WI38 (cell line): ENCODE data around the gene TTC39A.
"Not testable (repeated sequence)": the region's sequence is repeated elsewhere in the genome, so short reads cannot be mapped to it uniquely, and the experiment has no call there.

Source experiments
- H3K4me3 ChIP-seq: 2 replicates; pipeline ENCODE4 v1.5.1; 2011; ENCODE audit warnings: low read depth, mild to moderate bottlenecking, control low read depth, low read length
- TF ChIP-seq, protein P1 (sequence below): IDR thresholded peaks from 2 replicates; pipeline ENCODE4 v1.5.1; 2012; ENCODE audit warnings: low read depth, mild to moderate bottlenecking, control low read depth, low read length

Gene TTC39A

DNA sequence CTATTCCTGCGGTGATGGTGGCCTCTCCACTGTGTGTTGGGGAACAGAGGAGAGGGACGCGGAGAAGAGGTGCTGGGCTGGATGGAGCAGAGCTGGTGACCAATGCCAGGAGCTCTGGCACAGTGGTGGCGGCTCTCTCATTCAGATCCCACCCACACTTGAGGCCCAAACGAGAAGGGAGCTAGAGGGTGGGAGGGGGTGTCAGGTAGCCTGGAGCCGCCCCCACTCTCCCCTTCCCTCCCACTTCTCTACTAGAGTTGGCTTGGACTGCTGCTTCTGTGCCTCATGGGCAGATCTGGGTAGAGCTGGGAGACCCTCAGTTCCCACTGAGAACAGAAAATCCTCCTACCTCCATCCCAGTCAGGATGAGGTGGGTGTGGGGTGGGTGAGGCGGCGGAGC, 3.5 kb downstream of the TTC39A start:
- no peak overlapping the region for H3K4me3 ChIP-seq
- TF ChIP-seq, protein P1, sequence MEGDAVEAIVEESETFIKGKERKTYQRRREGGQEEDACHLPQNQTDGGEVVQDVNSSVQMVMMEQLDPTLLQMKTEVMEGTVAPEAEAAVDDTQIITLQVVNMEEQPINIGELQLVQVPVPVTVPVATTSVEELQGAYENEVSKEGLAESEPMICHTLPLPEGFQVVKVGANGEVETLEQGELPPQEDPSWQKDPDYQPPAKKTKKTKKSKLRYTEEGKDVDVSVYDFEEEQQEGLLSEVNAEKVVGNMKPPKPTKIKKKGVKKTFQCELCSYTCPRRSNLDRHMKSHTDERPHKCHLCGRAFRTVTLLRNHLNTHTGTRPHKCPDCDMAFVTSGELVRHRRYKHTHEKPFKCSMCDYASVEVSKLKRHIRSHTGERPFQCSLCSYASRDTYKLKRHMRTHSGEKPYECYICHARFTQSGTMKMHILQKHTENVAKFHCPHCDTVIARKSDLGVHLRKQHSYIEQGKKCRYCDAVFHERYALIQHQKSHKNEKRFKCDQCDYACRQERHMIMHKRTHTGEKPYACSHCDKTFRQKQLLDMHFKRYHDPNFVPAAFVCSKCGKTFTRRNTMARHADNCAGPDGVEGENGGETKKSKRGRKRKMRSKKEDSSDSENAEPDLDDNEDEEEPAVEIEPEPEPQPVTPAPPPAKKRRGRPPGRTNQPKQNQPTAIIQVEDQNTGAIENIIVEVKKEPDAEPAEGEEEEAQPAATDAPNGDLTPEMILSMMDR = no peak

DNA sequence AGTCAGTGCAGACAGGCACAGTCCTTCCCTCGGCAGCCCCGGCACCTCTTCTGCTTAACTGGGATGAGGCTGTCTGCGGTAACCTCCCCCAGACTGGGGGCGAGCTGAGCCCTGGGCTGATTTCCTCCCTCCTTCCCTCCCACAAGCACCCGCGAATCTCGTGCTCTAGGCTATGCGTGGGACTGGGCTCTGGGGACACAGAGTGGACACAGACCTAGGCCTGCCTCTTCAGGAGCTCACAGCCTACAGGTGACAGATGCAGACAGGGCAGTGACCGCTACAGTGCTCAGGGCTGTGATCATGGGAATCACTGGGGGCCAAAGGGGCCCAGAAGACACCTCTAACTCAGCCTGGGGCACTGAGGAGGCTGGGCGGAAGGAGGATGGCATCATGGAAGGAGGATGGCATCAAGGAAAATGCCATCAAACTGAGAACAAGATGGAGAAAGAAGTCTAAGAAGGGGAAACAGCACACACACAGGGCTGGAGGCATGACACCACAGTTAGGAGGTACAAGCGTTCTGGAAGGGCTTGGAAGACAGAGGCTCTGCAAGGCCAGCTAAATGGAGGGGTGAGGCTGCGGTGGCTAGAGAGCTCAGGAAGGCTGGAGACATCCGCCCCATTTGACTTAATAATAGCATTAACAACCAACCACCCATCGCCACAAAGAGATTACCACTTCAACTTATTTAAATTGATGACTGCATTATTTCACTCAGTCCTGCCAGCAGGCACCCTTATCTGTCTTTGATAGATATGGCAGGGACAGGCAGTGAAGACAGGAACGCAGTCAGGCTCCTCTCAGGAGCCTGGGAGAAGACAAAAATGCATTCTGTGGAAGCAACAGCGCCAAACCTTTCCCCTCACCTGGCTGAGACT, 4.2 kb downstream of the TTC39A start:
- TF ChIP-seq, protein P1 = no peak
- H3K4me3 ChIP-seq = no peak overlapping the region

DNA sequence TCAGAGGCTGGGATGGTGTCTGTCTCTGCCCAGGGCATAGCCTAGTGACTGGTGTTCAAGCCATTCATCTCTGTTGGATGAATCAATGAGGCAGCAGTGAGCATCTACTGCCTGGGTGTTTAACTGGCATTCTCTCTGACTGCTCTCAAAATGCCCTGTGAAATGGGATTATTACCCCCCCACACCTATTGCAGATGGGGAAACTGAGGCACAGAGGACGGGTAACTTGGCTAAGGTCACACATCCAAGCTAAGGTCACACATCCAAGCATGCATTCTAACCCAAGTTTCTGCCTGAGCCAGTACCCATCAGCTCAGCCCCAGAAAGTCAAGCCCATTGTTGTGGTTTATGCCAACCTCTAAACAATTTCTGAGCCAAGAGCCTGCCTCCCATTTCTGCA, 5.0 kb downstream of the TTC39A start:
- no peak overlapping the region for H3K4me3 ChIP-seq
- TF ChIP-seq, protein P1 = no peak

DNA sequence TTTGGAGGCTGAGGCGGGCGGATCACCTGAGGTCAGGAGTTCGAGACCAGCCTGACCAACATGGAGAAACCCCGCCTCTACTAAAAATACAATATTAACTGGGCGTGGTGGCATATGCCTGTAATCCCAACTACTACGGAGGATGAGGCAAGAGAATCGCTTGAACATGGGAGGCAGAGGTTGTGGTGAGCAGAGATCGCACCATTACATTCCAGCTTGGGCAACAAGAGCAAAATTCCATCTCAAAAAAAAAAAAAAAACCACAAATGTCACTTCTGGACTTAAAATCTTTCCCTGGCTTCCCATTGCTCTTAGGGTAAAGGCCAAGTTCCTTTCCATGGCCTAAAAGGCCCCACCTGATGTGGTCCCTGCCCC, 5.4 kb downstream of the TTC39A start:
- not testable (repeated sequence) for H3K4me3 ChIP-seq

DNA sequence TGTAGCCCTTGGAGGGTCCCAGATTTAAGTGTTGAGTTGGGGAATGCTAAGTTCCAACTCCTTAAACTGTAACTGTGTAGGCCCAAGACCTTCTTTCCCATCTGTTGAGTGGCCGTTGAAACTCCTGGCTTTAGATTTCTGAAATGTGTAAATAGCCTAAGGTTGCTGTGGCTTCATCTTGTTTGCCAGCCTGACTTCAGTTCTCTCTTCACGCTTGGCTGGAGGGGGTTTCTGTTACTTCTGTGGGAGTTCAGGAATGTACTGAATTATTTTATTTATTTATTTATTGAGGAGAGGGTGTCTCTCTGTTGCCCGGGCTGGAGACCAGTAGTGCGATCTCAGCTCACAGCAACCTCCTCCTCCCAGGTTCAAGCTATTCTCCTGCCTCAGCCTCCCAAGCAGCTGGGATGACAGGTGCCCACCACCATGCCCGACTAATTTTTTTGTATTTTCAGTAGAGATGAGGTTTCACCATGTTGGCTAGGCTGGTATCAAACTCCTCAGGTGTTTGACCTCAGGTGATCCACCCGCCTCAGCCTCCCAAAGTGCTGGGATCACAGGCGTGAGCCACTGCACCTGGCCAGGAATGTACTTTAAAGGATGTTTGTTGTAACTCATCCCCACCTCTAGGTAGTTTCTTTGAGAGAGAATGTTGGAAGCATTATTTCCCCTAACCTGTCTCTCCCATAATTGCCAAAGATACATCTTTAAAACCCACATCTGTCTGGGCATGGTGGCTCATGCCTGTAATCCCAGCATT, 5.9 kb downstream of the TTC39A start:
- TF ChIP-seq, protein P1 = no peak
- no peak overlapping the region for H3K4me3 ChIP-seq

DNA sequence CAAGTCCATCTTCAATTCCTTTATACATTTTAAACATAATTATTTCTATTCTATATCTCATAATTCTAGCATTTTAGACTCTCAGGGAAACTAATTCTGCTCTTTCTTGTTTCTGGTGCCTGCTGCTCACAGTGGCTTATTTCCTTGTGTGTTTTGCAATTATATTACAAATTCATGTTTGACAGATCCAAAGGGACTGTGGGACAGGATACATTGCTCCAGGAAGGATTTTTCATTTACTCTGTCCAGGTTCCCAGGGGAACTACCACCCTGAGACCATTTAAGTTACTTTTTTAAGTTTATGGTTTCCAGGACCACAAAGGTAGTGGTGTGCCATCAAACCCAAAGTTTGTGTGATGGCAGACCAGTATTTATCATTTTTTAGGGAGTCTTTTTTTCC, 6.6 kb downstream of the TTC39A start:
- TF ChIP-seq, protein P1 = no peak

DNA sequence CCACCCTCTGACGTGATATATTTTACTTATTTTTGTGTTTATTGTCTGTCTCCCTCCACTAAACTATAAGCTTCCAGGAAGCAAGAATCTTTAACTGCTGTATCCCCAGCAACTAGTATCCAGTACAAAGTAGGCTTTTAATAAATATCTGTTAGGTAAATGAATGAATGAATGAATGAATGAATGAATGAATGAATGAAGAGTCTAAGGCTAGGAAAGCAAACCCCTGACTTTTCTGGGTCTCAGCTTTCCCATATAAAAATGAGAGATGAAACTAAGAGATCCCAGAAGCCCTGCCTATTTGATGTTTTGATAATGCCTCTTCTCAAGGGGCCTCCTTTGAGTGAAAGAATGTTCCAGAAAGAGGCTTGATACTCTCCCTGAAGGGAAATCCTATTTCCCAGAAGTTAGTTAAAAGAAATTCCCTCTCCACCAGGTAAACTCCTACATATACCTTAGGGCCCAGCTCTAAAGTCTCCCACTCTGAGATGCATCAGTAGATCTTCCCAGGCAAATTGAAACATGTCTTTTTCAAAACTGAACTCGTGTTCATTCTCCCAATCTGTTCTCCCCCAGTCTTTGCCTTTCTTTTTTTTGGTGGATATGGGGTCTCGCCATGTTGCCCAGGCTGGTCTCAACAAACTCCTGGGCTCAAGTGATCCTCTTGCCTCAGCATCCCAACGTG, 7.8 kb downstream of the TTC39A start:
- no peak overlapping the region for H3K4me3 ChIP-seq
- TF ChIP-seq, protein P1 = no peak

More for the DNA sequence above, 6.6 kb downstream of the TTC39A start:
- no peak overlapping the region for H3K4me3 ChIP-seq
